Right lobe of liver (tissue), 4 donors: ENCODE results near the gene RBM4.
"Not testable (repeated sequence)": the region's sequence is repeated elsewhere in the genome, so short reads cannot be mapped to it uniquely, and the experiment has no call there.

ENCODE experiments used
- POLR2A ChIP-seq: fragments of 450-650 bp; IDR thresholded peaks from one replicate; pipeline ENCODE4 v1.6.1; 2017; ENCODE audit warnings: antibody characterized with exemption, mild to moderate bottlenecking
- TF ChIP-seq, protein P1 (sequence below), 4 donors: fragments of 200-600 bp in 3 of 4; fragments of 450-650 bp in 1 of 4; IDR thresholded peaks; one replicate each; pipeline versions ENCODE4 v1.5.1 to v1.8.0; 2016 to 2022; ENCODE audit warnings: antibody characterized with exemption in 4 of 4, mild to moderate bottlenecking in 2 of 4
- donor health status: DM: no; HTN: no; CAD: no.
- donor health status: DM: no; HTN: no; CAD: no.
- donor health status: DM: no; HTN: yes; CAD: no.

DNA sequence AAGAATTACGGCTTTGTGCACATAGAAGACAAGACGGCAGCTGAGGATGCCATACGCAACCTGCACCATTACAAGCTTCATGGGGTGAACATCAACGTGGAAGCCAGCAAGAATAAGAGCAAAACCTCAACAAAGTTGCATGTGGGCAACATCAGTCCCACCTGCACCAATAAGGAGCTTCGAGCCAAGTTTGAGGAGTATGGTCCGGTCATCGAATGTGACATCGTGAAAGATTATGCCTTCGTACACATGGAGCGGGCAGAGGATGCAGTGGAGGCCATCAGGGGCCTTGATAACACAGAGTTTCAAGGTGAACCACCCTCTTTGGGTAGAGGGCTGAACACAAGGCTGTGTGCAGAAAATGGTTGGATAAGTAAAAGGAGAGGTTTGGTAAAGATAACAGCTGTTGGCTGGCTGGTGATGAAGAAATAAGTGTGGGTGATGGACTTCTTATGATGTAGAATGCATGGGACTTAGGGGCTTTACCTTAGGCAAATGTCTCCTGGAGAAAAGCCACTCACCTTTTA is 1.4 kb downstream of the RBM4 start:
- not testable (repeated sequence) for TF ChIP-seq POLR2A
- TF ChIP-seq, protein P1, sequence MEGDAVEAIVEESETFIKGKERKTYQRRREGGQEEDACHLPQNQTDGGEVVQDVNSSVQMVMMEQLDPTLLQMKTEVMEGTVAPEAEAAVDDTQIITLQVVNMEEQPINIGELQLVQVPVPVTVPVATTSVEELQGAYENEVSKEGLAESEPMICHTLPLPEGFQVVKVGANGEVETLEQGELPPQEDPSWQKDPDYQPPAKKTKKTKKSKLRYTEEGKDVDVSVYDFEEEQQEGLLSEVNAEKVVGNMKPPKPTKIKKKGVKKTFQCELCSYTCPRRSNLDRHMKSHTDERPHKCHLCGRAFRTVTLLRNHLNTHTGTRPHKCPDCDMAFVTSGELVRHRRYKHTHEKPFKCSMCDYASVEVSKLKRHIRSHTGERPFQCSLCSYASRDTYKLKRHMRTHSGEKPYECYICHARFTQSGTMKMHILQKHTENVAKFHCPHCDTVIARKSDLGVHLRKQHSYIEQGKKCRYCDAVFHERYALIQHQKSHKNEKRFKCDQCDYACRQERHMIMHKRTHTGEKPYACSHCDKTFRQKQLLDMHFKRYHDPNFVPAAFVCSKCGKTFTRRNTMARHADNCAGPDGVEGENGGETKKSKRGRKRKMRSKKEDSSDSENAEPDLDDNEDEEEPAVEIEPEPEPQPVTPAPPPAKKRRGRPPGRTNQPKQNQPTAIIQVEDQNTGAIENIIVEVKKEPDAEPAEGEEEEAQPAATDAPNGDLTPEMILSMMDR (IDR thresholded peaks at IDR 0.05) = not testable (repeated sequence)
